BE2C (cell line): ENCODE measurements around the gene DSC3.
"Not testable (repeated sequence)": the region's sequence is repeated elsewhere in the genome, so short reads cannot be mapped to it uniquely, and the experiment has no call there.

Experiments
- DNase-seq: peaks from one replicate; pipeline ENCODE4 v3.0.0-alpha.2; 2020
- H3K27me3 ChIP-seq: fragments of 250-450 bp; sonication (Bioruptor Pico); 2 replicates; pipeline ENCODE4 v1.5.1; 2020; ENCODE audit warnings: mild to moderate bottlenecking
- H3K36me3 ChIP-seq: fragments of 250-450 bp; sonication (Bioruptor Pico); 2 replicates; pipeline ENCODE4 v1.5.1; 2020; ENCODE audit warnings: mild to moderate bottlenecking
- H3K4me1 ChIP-seq: fragments of 250-450 bp; sonication (Bioruptor Pico); 2 replicates; pipeline ENCODE4 v1.5.1; 2020
- H3K4me3 ChIP-seq: 2 replicates; pipeline ENCODE4 v1.5.1; 2011; ENCODE audit warnings: low read depth, low read length
- H3K9me3 ChIP-seq: fragments of 250-450 bp; sonication (Bioruptor Pico); 2 replicates; pipeline ENCODE4 v1.5.1; 2020
- TF ChIP-seq, protein P1 (sequence below): IDR thresholded peaks from 2 replicates; pipeline ENCODE4 v1.5.1; 2012; ENCODE audit warnings: mild to moderate bottlenecking, low read depth, low read length

DSC3 gene

DNA sequence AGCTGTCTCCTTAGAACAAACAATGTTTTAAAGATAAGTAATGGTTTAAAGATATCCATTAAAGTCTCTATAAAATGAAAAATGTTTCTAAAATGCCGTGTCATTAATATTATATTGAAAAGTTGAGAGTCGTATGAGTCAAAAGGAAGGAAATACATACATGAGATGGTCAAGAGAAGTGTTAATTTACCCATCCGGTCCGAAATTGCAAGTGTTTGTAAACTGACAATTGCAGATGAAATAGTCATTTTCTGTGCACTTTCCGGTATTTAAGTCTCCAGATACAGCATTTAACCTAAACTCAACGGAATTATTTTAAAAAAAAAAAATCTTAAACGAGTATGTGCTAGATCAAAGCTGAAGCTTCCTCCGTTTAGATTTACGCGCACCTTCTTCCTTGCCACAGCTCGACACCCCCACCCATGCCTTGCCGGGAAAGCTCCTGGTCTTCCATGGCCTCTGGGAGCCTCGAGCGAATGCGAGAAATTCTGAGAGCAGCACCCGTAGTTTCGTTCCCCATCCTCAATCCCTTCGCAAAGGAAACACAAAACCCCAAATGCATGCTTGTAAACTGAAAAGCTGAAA, 1.8 kb downstream of the DSC3 start:
- Histone ChIP-seq H3K9me3 (no peaks in the 10 kb centered on the region), H3K4me3 (no peak overlapping the region), H3K36me3 (no peaks in the 10 kb centered on the region), H3K4me1 (no peaks in the 10 kb centered on the region), H3K27me3 (peaks cover 40% of the 10 kb centered on the region)
- TF ChIP-seq, protein P1, sequence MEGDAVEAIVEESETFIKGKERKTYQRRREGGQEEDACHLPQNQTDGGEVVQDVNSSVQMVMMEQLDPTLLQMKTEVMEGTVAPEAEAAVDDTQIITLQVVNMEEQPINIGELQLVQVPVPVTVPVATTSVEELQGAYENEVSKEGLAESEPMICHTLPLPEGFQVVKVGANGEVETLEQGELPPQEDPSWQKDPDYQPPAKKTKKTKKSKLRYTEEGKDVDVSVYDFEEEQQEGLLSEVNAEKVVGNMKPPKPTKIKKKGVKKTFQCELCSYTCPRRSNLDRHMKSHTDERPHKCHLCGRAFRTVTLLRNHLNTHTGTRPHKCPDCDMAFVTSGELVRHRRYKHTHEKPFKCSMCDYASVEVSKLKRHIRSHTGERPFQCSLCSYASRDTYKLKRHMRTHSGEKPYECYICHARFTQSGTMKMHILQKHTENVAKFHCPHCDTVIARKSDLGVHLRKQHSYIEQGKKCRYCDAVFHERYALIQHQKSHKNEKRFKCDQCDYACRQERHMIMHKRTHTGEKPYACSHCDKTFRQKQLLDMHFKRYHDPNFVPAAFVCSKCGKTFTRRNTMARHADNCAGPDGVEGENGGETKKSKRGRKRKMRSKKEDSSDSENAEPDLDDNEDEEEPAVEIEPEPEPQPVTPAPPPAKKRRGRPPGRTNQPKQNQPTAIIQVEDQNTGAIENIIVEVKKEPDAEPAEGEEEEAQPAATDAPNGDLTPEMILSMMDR: no peak
- DNase-seq: no peak

DNA sequence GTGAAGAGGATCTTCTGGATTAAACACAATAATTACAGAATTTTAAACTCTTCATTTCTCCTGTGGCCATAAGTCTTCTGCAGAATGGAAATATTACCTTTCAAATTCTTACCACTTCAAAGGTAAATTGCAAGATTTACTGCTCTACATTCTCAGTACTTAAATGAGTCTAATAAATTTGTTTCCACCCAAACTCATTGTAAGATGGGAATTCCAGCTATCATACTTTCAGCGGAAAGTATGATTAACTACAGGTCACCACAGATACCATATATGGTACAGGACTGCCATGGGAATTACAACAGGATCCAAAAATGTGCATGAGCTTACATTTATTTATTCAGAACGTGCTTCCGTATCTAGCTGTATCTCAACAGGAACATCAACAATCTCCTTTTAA, 3.1 kb downstream of the DSC3 start:
- Histone ChIP-seq H3K9me3 (no peaks in the 10 kb centered on the region), H3K4me1 (no peaks in the 10 kb centered on the region), H3K4me3 (no peak overlapping the region), H3K36me3 (no peaks in the 10 kb centered on the region), H3K27me3 (peaks cover 40% of the 10 kb centered on the region)
- no peak for DNase-seq
- TF ChIP-seq, protein P1: no peak

- H3K27me3 ChIP-seq: peaks cover 30% of the 10 kb centered on the region
- DNase-seq, H3K36me3 ChIP-seq, H3K4me1 ChIP-seq, H3K4me3 ChIP-seq, H3K9me3 ChIP-seq: not testable (repeated sequence)
These were observed 4.9 kb downstream of the DSC3 start for GRCh38 chr18:31037686-31038085.

DNA sequence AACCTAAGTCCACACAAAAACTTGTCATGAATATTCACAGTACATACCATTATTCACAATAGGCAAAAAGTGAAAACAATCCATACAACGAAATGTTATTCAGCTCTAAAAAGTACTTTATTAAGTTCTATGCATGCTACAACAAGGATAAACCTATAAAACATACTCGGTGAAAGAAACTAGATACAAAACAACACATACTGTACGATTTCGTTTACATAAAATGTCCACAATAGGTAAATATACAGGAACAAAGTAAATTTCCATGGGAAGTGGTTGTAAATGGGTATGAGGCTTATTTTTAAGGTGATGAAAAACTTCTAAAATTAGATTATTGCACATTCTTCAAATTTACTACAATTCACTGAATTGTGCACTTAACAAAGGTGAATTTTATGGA, 8.0 kb downstream of the DSC3 start:
- H3K27me3 ChIP-seq: no peaks in the 10 kb centered on the region
- TF ChIP-seq, protein P1: no peak
- H3K36me3 ChIP-seq: no peaks in the 10 kb centered on the region
- no peaks in the 10 kb centered on the region for H3K4me1 ChIP-seq
- no peak for DNase-seq
- H3K9me3 ChIP-seq: no peaks in the 10 kb centered on the region
- H3K4me3 ChIP-seq: no peak overlapping the region

DNA sequence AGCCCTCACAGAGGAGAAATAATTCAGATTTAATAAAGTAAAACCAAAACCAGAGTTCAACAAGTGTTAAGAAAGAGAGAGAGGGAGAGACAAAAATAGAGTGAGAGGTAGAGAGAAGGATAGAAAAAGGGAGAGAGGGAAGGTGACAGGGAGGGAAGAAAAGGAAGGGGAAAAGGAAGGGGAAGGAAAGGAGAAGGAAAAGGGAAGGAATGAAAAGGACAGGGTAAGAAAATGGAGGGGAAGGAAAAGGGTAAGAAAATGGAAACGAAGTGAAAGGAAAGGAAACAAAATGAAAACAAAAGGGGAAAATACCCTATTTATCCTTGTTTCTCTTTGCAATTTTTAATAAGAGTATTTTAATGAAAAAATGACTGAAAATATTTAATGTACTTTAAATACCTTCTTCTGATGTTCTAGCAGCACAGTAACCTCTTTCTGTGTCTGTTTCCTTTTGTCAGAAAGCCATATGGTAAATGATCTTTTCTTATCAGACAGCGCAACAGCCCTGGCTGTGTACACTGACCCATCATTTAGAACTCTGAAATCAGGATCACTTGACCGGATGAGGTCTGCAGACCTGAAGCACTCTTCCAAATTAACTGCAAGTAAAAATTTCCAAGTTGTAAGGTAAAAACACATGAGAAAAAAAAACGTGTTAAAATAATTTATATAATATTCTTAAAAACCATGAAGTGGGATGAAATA, 11.8 kb downstream of the DSC3 start:
- Histone ChIP-seq H3K4me3 (no peak overlapping the region), H3K4me1 (no peaks in the 10 kb centered on the region), H3K27me3 (no peaks in the 10 kb centered on the region), H3K9me3 (no peaks in the 10 kb centered on the region), H3K36me3 (no peaks in the 10 kb centered on the region)
- TF ChIP-seq, protein P1: no peak
- DNase-seq: no peak

DNA sequence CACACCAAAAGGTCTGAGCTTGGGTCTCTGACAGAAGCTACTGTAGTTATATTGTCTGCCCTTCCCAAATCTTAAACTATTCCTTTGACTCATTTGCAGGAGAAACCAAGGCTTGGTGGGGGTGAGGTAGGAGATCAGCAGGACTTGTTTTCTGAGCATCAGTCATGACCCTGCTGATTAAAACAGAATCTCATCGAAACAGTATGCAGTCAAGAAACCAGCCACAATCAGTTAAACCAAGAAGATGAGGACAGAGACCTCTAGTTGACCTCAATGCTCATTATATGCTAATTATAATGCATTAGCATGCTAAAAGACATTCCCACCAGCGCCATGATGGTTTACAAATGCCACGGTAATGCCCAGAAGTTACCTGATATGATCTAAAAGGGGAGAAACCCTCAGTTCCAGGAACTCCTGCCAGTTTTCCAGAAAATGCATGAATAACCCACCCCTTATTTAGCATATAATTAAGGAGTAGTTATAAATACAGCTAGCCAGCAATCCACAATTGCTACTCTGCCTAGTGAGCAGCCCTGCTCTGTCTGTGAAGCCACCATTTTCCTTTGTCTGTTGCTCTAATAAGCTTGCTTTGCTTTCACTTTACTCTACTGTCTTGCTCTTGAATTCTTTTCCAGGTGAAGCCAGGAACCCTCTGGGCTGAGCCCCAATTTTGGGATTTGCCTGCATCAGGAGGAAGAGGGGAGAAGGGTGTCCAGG, 26.7 kb downstream of the DSC3 start:
- Histone ChIP-seq H3K9me3 (no peaks in the 10 kb centered on the region), H3K4me1 (no peaks in the 10 kb centered on the region), H3K36me3 (no peaks in the 10 kb centered on the region), H3K4me3 (no peak overlapping the region), H3K27me3 (no peaks in the 10 kb centered on the region)
- DNase-seq: no peak
- TF ChIP-seq, protein P1: no peak

DNA sequence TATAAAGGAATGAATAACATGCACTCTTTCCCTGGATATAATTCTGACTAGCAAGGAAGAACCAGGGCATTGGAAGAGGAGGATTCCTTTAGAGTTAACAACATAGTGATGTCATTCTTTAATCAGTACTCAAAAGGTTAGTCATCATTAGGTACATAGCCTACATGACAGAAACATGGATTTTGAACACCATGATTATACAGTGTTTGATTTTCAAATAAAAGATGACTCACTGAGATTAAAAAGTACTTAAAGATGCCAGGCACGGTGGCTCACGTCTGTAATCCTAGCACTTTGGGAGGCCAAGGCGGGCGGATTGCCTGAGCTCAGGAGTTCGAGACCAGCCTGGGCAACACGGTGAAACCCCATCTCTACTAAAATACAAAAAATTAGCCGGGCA, 31.1 kb downstream of the DSC3 start:
- not testable (repeated sequence) for H3K4me3 ChIP-seq, DNase-seq, H3K36me3 ChIP-seq, H3K27me3 ChIP-seq, H3K4me1 ChIP-seq, H3K9me3 ChIP-seq
